CD4-positive, alpha-beta T cell treated with Interleukin-10 for 1 hour (primary cell): ENCODE measurements around the gene PIP5K1B.

Experiments
- DNase-seq: peaks from one replicate; pipeline ENCODE4 v3.0.0-alpha.2; 2020

PIP5K1B gene

DNA sequence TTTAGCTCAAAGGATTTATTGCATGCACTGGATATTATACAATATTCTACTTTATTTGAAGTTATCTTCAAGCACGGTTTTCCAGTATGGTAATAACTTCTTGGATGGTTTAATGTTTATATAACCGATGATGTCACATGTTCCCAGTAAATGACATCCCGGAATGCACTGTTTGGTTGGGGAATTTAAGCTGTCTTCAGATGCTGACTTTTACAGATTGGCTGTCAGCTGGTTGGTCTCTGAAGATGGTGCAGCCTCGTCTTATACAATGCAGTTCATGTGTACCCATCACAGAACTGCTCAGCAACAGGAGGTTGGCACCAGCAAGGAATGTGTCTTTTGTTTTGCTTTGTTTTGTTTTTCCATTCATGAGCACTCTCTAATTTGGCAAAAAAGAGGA lies 165.0 kb downstream of the PIP5K1B start:
- no peak for DNase-seq

DNA sequence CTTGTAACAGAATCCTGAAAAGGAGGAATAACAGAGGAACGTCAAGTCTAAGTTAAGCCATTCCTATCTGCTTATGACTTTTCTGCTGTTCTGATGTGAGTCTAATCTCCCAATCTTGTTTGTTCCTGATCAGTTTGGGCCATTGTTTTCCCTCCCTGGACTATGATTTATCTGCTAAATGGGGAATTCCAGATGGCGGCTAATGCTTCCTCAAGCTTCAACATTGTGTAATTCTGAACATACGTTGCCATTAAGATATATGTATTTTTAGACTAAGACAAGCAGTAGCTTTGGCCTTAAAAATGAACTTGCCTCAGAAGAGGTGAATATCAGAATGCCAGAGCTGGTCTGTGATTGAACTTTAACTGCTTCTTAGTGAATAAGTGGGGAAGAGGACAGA lies 166.2 kb downstream of the PIP5K1B start:
- DNase-seq, result no peak

DNA sequence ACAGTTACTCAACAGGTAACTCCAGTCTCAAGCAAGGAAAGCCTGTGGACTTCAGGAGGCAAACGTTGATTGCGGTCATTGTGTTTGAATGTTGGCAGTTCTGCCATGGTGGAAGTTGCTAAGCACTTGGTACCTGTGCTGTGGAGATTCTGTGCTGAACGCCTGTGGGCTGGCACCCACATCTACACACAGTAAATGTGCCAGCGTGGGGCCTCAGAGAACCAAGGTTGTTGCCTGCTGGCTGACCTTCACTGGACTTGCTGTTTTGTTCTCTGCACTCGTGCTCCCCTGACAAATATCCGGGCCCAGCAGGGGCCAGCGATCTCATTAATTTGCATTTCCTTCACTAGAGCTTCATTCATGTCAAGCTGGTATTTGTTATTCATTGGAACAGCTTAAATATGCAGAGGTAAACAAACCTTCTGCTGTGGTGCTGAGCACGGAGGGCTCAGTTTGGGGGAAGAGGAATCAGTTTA lies 167.0 kb downstream of the PIP5K1B start:
- no peak for DNase-seq

DNA sequence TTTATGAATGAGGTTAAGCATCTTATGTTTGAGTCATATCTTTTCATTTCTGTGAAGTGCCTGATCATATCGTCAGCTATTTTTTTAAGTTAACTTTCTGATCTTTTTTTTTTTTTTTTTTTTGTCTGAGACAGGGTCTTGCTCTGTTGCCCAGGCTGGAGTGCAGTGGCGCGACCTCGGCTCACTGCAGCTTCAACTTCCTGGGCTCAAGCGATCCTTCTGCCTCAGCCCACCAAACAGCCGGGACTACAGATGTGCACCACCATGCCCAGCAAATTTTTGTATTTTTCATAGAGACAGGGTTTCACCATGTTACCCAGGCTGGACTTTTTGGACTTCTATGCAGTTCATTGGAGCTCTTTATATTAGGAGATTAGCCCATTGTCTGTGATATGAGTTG lies 168.1 kb downstream of the PIP5K1B start:
- DNase-seq, result no peak

DNA sequence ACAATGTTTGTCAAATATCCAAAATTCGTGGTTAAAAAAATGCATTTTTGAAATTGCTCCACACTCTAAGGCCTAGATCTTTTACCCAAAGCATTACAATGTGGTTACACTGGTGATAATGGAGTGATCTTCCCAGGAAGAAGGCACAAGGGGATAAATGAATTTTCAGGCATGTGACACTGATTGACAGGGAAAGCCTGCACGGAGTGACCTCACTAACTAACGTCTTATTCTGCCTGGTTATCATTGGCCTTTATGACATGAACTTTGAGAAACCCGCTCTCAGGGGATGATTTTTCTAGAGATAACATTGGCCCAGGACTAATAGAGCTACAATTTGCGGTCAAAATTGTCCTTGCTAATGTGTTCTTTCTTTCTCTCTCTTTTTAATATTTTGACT lies 171.2 kb downstream of the PIP5K1B start:
- no peak for DNase-seq

DNA sequence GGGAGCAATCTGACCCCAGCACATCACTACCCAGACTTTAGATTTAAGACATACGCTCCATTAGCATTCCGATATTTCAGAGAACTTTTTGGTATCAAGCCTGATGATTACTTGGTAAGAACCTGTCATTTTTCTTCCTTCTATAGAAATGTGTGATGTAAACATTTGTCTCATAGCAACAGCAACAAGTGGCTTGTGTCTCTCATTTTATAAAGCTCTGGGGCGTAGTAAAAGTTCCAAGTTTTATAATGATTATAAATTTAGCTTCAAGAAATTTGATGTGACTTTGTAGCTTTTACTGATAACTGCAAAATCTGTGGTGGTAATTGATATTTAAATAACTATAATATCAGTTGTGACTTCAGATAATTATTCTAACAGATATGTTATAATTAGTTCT lies 171.6 kb downstream of the PIP5K1B start:
- DNase-seq, result no peak

DNA sequence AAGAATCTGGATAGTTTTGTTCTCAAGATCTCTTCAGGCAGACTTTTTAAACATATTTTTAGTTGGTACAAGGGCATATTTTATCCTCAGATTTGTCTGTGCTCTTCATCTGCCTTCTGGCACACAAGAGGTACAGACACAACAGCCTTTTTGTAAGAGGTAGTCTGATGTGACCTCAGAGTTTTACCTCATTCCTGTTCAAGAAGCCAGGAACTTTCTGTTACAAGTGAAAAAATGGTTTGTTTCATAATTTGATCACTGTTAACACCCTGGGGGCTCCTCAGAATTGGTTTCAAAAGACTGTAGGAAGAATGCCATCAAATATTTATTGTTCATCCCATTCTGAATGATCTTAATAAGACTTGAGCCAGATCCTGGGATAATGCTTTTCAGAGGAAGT lies 172.2 kb downstream of the PIP5K1B start:
- DNase-seq, result no peak

DNA sequence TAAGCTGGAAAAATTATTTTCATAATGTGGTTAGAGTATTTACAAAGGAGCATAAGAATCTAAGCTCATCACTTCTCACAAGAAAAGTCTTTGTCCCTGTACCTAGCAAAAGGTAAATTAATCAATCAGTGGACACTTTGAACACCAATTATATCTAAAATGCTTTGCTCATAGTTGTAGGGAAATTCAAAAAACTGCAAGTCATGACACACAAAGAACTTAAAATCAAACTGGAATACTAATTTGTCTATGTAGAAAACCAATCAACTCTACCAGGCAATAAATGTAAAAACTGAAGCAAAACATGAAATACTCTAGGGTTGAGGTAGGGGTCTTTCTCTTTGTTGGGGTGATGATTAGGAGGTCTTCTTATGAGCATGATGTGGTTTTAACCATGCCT lies 173.4 kb downstream of the PIP5K1B start:
- no peak for DNase-seq

DNA sequence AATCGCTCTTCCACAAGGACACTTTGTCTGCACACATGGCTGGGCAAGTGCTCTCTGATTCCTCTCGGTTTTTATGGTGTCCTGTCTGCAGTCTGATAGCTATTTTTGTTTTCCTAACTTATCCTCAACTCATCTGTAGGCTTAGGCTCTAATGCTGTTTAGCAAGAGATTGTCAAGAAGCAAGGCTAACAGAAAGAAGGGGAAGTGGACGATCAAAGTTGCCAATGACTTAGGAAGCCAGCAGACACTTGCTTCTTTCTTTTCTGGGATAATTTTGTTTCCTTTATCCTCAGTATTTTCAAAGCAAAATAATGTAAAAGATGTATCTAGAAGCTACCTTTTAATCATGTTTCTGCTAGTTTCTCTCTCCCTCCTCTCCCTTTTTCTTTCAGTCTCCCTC lies 178.2 kb downstream of the PIP5K1B start:
- no peak for DNase-seq

DNA sequence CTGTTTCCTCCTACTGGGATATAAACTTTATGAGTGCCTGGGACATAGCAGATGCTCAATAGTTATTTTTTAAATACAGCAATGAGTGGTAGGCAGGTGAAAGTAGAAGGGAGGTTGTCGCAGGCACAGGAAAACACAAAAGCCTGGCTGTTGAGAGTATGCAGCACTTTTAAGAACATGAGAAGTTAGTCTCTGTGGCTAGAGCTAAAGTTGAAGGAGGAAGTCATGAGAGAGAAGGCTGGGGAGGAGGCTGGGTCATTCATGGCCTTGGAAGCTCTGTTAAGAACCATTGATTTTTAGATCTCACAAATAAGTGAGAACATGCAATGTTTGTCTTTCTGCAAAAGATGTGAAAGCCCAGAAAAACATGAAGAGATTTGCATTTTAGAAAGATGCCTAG lies 182.2 kb downstream of the PIP5K1B start:
- DNase-seq, result no peak

DNA sequence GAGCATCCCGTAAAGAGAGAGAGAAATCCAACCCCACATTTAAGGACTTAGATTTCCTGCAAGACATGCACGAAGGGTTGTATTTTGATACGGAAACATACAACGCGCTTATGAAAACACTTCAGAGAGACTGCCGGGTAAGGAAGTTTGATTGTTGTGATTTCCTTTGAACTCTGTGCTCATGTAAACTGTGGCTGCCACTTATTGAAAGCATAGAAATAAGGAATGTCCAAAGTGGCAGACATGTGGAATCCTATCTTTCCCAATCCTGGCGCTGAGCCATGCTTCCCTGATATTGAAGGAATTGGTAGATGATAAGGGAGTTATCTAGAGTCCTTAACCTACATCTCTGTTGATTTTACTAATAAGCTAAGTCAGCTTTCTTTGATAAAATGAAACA lies 189.5 kb downstream of the PIP5K1B start:
- DNase-seq, result peak; percentile 2

DNA sequence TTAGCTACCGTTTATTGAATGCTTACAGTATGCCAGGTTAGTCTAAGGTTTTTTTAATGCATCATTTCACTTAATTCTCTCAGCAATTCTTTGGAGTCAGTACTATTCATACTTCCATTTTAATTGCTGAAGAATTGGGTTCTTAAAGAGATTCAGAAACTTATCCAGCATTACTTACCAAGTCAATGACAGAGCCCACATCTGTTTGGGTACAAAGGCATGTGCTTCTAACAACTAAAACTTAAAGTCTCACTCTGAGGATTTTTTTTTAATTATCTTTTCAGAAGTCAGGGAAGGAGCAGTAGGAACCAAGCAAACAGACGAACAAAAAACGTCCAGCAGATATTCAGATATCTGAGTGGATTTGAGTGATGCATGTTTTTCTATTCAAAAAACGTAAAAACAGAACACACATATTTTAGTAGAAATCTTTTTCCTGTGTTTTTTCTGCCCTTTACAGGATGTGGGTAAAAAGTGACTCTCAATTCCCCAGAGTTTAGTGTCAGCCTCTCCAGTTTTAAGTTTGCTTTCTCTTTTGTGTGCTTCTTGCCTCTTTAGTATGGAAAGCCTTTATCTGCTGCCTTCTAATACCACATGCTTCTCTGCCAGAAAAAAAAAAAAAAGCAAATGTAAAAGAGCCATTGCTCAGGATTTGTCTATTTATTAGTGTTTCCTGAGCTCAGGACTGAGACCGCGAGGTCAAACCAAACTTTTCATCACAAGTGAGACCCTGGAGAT lies 190.9 kb downstream of the PIP5K1B start:
- DNase-seq, result peak; percentile 13

DNA sequence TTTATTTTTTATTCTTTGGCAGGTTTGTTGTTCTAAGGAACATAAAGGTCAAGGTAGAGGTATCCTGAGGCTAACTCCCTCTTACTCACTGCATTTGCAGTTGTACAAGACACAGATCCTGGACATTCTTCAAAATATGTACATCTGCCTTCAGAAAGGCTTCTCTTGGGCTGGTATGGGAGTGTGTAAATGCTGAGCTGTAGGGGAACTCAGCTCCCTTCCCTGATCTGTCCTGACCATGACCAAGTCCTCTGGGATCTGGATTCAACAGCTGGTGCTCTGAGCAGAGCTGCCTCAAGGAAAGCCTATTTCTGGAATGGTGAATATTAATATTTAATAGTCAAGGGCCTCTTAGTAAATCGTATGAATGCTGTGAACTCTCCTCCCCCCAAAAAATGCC lies 191.4 kb downstream of the PIP5K1B start:
- DNase-seq, result no peak

DNA sequence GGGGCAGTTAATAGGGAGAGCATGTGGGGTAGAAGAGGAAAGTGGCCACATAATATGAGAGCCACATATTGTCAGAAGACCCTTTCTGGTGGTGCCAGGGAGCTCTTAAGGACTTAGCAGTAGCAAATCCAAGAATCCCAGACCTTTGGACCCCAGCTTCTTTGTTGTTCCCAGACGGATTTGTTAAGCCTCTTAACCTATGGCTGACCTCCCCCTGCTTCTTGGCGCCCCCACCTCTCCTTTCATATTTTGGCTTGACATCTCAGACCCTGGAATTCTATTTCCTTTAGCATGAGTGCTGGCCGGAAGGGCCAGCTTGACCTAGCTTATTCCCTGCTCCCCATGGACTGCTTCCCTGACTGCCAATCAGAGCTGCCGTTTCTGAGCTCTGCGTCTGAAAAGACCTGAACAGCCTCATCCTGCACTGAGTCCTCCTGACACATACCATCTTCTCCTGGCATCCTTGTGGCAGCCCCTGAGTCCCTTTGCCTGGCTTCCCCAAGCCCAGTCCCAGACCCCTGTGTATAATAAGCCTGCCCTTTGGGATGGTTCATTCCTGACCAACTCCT lies 192.6 kb downstream of the PIP5K1B start:
- DNase-seq, result no peak

DNA sequence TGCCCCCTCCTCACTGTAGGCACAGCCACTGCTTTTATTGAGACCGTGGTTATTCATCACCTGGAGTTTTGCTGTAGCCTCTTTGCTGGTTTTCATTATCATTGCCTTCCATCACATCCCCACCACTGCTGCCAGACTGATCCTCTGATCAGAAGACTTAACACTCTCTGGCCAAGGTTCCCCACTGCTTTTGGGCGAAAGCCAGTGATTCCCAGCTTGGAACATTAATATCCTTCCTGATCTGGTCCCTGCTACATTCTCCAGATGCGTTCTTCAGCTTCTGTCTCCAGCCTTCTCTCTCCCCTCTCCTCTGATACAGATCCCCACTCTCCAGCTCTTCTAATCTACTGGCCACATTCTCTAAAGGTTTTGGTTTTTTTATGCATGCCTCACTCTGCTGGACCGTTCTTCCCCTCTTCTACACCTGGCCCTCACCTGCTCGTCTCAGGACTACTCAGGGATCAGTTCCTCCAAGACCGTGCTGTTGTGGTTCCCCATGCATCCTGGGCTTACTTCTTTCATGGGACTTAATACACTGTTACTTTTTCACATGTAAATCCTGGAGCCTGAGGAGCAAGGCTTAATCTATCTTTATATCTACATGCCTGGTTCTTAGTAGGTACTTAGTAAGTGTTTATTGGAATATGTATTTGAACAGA lies 193.9 kb downstream of the PIP5K1B start:
- DNase-seq, result no peak

DNA sequence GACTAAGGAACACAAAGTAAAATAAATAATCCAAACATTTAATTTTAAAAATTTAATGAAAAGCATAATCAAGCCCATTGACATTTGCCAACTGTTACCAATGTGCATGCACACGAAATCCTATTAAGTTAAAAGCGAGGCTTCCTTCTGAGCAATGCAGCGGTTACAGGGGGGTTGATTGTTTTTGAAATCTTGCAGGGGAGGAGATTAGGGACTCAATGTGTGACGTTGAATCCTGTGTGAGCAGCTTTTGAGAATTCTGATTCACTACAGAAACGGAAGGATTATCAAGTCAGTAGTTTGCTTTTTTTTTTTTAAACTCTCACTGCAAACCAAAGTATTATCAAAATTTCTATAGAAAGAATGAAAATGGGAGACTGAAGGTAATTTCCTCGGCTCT lies 199.4 kb downstream of the PIP5K1B start:
- no peak for DNase-seq

DNA sequence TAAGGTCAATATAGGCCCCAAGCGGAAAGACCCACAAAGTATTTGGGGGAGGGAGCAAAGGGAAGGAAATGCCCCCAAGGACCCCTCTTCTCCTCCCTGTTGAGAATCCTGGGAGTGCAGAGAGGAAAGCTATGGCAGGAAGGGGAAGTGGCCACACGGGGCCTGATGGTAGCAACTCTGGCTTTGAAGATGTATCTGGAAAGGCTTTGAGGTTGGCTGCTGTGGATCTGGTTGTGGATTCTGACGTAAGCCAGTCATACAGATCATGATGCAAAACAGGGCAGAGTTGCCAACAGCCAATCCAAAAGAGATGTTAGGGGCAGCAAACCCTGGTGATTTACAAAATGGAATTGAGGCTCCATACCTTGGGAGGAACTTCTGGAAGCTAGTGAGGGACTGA lies 200.1 kb downstream of the PIP5K1B start:
- DNase-seq, result no peak

DNA sequence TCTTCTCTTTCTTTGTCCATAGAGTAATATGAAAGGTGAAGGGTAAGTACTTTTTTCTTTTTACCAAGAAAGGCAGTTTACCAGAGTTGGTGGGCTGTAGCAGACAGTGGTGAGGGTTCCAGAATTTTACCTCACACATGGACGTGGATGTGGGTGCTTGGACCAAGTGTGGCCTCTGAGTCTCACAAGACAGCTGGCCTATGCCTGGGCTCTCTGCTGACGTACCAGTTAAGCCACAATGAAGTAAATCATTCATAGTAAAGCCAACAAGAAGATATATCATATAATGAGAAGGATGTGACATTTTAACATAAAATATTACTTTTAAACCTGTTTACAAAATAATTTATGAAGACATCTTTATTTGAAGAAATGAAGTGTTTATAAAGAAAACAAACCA lies 202.9 kb downstream of the PIP5K1B start:
- no peak for DNase-seq

DNA sequence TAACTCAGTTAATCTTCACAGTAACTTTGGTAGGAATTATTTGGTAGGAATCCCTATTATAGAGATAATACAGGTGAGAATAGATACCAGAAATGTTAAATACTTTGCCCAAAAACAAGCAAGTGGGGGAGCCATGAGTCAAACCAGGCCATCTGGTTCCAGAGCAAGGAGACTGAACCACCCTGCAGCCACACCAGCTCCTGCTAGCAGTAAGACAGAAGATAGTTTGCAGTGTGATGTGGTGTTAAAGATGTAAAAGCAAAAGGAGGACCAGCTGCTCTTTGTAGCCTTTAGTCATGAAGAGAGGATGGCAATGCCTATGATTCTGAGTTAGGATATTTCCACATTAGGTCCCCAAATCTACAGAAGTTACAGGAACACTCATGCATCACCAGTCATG lies 207.5 kb downstream of the PIP5K1B start:
- DNase-seq, result no peak

DNA sequence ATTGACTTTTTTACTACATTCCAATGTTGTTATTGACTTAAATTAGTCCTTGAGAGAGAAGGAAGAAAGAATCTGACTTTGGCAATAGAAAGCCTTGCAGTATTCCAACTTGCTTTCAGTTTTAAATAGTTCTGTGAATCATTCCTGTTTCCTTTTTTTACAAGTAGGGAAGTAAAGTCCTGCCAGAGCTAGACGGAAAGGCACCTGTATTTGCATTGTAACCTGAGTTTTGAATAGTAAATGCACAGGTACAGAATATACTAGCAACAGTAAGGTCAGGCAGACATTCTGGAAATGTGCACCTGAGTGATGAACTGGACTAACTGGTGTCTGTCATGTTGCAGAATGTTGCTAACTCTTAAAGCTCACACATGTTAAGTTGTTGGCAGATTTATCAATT lies 208.0 kb downstream of the PIP5K1B start:
- no peak for DNase-seq

DNA sequence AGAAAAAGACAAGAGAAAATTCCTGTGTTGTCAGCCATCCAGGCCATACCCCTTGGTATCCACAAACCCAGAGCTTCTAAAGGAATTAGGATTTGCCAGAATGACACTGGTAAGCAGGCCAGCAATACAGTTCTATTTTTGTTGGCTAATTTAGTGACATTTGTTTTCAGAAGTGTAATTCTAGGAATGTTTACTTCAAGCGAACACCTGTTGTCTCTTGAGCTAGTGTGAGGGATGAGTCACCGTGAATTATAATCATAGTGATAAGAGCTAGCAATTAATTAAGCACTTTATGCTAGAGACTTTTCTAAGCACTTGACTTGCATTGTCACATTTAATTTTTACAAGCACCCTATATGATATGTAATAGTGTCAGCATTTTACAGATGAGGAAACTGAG lies 209.7 kb downstream of the PIP5K1B start:
- DNase-seq, result no peak

DNA sequence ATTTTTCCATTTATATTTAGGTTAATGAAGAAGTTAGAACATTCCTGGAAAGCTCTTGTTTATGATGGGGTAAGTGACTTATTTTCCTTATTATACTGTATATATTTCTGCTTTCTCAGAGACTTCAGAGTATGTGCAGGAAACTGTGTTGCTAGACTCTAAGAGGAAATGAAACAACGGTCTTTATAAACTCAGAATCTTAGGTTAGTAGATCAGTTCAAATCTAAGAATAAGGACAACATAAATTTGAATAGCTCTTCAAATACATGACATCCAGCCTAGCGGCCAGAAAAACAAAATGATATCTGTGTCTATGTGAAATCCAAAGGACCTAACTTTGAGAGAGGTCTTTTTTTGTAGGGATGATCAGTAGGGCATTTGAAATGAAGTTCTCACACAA lies 214.6 kb downstream of the PIP5K1B start:
- DNase-seq, result no peak

DNA sequence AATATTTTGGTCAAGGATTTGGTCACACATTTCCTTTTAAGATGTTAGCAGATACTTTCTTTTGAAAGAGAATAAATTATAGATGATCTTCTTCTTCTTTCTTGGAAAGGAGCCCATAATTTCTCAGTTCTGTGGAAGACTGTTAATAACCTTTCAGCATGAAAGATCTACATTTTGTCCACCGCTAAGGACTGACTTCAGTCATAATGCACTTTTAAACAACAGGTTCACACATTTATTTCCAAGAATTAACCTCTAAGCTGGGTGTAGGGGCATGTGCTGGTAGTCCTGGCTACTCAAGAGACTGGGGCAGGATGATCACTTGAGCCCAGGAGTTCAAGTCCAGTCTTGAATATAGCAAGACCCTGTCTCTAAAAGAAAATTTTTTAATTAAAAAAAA lies 215.9 kb downstream of the PIP5K1B start:
- no peak for DNase-seq

DNA sequence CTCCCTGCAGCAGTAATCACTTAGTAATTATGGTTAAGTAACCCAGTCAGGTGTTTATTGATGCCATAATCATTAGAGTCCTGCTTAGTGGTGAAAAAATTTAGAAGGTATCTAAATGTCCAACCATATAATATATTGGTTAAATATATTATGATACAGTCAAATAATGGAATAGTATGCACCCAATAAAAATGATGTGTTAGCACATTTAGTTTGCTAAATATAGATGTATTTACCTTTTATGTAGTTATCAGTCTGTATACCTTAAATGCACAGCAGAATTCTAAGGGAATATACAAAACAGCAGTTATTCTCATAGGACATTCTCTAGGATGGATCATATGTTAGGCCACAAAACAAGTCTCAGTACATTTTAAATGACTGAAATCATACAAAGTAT lies 218.4 kb downstream of the PIP5K1B start:
- DNase-seq, result no peak

DNA sequence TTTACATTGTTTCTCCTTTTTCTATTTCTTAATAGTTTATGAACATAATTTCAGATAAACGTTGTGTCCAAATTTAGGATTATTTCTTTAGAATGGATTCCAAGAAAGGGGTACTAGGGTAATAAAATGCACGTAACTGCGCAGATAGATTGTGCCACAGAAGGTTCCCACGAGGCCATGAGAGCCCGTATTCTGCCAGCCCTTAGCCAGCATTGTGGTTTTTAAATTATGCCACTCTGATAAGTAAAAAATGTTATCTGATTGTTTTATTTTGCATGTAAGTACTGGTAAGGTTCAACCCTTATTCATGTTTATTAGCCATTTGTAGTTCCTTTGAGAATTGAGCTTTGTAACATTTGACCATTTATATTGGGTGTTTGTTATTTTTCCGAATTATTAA lies 220.1 kb downstream of the PIP5K1B start:
- DNase-seq, result no peak
